GM12892 (cell line): ENCODE data around the gene PPP2R2B.

ENCODE experiments used
- POLR2A ChIP-seq: IDR thresholded peaks from 2 replicates; pipeline ENCODE4 v1.6.1; 2011; ENCODE audit warnings: low read depth, low read length, control low read depth
- POLR2AphosphoS5 ChIP-seq: IDR thresholded peaks from 2 replicates; pipeline ENCODE4 v1.6.1; 2011; ENCODE audit warnings: low read depth, low read length, control low read depth
- TAF1 ChIP-seq: IDR thresholded peaks from 2 replicates; pipeline ENCODE4 v1.6.1; 2011; ENCODE audit warnings: low read depth, mild to moderate bottlenecking, control low read depth, low read length, borderline replicate concordance

DNA sequence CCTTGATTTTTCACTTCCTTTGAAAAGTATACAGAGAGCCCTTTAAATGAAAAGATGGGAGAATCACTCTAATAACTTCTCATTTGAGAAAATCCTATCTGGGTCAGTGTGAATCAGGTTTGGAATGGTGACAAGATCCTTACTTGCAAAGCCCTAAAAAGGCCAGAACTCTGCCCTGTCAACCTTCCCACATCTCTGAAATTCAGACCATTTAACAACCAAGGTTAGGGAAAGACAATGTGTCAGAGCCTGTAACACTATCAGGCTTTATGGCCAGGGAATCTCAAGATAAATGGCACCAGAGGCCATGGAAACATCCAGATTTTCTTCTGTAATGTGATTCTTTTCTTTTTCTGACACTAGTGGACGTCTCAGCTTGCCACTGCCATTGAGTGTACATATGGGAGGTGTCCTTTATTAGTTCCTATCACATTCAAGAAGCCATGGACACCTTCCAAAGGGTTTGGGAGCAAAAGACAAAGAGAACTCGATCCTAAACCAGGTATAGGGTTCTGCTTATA is 196.9 kb downstream of the PPP2R2B start:
- TF ChIP-seq POLR2A = no peak
- TF ChIP-seq TAF1 = no peak
- TF ChIP-seq POLR2AphosphoS5 = no peak
